Activated naive CD8-positive, alpha-beta T cell treated with anti-CD3 and anti-CD28 coated beads, Interleukin-2, amount 50 U/mL, for 16 hours (primary cell): ENCODE data around the gene TCHHL1.

Source experiments
- DNase-seq: peaks from one replicate; pipeline ENCODE4 v3.0.0-alpha.2; 2020; ENCODE audit warnings: low read depth, low spot score

TCHHL1 gene

DNA sequence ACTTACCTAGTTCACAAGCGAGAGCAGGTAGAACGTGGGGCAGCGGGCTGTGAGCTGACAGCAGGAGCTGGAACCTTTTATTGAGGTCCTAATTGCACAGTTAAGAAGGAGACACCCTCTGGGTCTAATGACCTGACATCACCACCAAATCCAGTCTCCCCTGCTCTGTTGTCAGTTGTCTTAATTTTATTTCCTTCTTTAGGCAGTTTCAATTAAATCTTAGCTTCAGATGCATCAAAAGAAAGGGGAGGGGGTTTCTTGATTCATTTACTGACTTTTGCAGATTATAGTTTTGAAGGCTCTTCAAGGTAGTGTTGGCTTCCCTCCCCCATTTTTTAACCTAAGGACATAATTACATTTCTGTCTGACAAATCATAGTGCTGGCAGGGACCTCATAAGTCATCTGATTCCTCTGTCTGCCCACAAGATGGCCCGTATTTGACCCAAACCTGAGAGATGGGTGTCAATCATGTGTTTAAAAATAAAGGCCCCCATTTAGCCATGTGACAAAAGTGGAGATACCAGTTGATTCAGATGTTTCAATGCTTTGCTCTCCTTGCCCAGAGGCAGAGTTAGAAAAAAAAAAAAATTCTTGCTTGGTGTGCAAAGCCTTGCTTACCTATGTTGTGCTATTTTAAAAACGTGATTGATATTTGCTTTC is at the start of gene TCHHL1:
TSS of gene TCHHL1 (minus strand) at position 51 of the 661 bp plus-strand sequence. CDS start 921 bp downstream, outside the sequence.
- no peak for DNase-seq

- no peak for DNase-seq
These were observed 48.4 kb upstream of the TCHHL1 start for GRCh38 chr1:152137215-152137614.

GRCh38 chr1:152130186-152130585 is 41.3 kb upstream of the TCHHL1 start:
- DNase-seq: no peak

DNA sequence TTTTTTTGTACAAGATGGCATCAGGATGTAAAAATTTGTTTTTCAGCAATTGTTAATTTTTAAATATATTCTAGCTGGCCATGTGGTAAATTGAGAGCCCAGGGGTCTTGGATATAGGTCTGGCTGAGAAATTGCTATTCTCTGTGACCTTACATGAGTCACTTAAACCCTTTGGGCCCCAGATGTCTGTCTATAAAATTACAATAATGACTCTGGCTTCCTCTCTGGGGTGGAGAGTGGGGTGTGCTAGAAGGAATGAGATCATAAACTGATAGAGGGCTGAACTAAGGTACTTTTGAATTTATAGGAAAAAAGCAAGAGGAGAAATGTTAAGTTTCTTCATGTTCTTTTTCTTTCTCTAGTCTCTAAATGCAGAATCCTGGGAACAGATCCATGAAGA is 38.8 kb upstream of the TCHHL1 start:
- no peak for DNase-seq

- DNase-seq: no peak
These were observed 37.1 kb upstream of the TCHHL1 start for GRCh38 chr1:152125834-152126443.

DNA sequence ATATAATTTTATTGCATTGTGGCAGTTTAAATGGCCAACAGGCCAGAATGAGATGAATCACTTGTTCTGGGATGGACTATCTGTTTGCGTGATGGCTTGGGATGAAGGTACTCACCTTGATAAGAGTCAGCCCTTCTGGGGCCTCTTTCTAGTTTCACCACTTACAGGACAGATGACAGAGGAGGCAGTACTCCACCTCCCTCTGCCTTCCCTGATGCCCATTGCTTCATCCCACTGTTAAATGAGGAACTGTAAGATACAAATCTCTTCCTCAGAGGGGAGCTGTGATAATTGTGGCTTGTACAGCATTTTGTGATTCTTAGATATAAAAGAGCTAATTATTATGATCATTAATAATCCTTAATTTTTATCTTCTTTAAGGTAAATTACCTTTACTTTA is 30.1 kb upstream of the TCHHL1 start:
- no peak for DNase-seq

- no peak for DNase-seq
These were observed 26.5 kb upstream of the TCHHL1 start, which contains the start of gene TCHH for GRCh38 chr1:152115344-152115743. Gene TCHH (minus strand): TSS chr1:152115444. CDS start chr1:152114080, 1,364 bp downstream.

DNA sequence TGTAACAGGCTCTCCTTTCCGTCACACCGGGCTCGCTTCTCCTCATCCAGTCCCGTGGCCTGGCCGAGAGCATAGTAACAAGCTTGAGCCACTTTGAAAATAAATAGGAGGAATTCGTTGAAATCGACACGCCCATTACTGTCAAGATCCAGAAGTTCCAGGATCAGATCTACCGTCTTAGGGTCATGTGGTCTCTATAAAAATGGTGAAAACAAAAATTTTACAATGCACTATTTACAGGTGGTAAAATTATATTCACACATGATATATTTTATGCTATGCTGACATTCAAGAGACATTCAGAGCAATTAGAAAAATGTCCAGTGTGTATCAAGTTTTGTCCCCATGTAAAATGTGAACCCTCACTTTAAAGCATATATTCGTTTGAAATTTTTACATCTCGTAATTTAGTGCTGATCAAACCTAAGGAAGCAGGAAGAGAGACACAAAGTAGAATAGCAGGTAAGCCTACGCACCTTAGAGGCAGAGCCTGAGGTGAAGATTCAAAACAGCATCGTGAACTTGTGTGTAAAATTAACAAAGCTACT is 24.1 kb upstream of the TCHHL1 start:
- DNase-seq: no peak

GRCh38 chr1:152112101-152112884 is 23.4 kb upstream of the TCHHL1 start:
- no peak for DNase-seq

DNA sequence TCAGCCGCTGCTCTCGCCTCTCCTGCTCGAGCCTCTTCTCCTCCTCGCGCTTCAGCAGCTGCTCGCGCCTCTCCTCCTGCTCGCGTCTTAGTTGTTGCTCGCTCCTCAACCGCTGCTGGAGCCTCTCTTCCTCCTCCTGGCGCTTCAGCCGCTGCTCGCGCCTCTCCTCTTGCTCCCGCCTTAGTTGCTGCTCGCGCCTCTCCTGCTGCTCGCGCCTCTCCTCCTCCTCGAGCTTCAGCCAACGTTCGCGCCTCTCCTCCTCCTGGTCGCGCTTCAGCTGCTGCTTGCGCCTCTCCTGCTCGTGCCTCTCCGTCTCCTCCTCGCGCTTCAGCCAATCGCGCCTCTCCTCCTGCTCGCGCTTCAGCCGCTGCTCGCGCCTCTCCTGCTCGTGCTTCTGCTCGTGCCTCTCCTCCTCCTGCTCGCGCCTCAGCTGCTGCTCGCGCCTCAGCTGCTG is 22.7 kb upstream of the TCHHL1 start:
- no peak for DNase-seq

DNA sequence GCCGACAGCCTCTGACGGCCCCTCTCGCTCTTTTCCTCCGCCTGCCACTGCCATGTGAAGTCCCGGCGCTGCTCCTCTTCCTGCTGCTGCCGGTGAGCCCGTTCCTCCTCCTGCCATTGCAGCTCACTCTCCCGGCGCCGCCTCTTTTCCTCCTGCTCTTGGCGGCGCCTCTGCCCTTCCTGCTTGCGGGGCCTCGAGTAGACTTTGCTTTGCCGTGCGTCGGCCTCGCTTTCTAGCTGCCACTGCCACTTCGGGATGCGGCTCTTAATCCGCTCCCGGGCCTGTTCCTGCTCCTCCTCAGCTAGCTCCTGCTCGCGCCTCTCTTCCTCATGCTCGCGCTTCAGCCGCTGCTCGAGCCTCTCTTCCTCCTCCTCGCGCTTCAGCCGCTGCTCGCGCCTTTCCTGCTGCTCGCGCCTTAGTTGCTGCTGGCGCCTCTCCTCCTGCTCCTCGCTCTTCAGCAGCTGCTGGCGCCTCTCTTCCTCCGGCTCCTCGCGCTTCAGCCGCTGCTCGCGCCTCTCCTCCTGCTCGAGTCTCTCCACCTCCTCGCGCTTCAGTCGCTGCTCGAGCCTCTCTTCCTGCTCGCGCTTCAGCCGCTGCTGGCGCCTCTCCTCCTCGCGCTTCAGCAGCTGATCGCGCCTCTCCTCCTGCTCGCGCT is 22.1 kb upstream of the TCHHL1 start:
- DNase-seq: no peak

GRCh38 chr1:152110365-152110859 is 21.5 kb upstream of the TCHHL1 start:
- DNase-seq: no peak

- DNase-seq: no peak
These were observed 21.1 kb upstream of the TCHHL1 start for GRCh38 chr1:152109998-152110294.

DNA sequence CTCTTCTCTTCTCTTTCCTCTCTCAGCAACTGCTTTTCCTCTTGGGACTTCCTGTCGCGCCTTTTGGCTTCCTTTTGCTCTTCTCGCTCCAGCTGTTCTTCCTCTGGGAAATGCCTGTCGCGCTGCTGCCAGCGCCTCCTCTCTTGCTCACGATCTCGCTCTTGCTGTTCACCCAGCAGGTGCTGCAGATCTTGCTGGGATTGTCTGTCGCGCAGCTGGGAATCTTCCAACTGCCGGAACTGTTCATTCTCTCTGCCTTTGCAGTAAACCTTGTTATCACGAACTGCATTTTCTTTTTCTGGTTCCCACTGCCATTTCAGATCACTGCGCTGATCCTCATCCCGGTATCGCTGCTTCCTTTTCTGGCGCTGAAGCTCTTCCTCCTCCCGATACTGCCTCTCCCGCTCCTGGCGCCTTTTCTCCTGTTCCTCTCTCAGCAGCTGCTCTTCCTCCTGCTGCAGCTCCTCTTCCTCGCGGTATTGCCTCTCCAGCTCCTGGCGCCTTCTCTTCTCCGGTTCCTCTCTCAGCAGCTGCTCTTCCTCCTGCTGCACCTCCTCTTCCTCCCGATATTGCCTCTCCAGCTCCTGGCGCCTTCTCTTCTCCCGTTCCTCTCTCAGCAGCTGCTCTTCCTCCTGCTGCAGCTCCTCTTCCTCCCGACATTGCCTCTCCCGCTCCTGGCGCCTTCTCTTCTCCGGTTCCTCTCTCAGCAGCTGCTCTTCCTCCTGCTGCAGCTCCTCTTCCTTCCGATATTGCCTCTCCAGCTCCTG is 20.6 kb upstream of the TCHHL1 start:
- no peak for DNase-seq

GRCh38 chr1:152108882-152109222 is 20.0 kb upstream of the TCHHL1 start:
- no peak for DNase-seq

DNA sequence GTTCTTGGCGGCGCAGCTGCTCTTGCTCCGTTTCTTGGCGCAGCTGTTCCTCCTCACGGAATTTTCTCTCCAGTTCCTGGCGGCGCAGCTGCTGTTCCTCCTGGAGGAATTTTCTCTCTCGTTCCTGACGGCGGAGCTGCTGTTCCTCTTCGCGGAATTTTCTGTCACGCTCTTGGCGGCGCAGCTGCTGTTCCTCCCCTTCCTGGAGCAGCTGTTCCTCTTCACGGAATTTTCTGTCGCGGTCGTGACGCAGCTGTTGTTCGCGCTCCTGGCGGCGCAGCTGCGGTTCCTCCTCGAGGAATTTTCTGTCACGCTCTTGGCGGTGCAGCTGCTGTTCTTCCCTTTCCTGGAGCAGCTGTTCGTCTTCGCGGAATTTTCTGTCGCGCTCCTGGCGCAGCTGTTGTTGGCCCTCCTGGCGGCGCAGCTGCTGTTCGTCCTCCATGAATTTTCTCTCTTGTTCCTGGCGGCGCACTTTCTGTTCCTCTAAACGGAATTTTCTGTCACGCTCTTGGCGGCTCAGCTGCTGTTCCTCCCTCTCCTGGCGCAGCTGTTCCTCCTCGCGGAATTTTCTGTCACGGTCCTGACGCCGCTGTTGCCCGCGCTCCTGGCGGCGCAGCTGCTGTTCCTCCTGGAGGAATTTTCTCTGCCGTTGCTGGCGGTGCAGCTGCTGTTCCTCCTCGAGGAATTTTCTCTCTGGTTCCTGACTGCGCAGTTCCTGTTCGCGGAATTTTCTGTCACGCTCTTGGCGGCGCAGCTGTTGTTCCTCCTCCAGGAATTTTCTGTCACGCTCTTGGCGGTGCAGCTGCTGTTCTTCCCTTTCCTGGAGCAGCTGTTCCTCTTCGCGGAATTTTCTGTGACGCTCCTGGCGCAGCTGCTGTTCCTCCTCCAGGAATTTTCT is 19.4 kb upstream of the TCHHL1 start:
- no peak for DNase-seq

DNA sequence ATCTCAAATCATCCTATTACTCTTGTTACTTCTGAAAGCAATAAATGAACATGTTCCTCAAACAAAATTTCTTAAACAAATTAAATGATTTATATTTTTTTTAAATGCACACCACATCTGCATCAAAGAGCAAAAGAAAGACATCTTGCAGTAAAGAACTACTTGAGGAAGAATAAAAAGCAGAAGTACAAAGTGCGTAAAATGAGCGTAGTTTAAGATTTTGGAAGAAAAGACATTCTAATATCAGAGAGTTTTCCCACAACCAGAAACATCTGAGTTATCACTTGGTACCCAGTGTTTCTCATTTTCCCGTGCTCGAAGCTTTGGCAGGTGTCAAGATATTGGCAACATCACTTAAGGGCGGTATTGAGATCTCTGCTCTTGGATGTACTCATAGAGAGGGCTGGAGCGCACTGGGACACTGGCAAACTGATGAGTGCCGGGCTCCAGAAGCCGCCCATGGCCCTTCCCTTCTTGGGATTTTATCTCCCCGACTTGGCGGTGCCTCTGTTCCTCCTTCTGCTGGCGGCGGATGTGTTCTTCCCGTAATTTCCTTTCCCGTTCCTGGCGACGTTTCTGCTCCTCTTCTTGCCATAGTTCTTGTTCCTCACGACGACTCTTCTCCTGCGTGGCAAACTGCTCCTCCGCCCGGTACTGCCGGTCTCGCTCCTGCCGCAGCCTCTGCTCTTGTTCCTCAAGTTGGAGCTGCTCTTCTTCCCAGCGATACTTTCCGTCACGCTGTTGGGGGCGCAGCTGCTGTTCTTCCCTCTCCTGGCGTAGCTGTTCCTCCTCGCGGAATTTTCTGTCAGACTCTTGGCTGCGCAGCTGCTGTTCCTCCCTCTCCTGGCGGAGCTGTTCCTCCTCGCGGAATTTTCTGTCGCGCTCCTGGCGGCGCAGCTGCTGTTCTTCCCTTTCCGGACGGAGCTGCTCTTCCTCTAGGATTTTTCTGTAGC is 18.4 kb upstream of the TCHHL1 start:
- no peak for DNase-seq

- no peak for DNase-seq
These were observed 16.0 kb upstream of the TCHHL1 start for GRCh38 chr1:152104854-152105253.

GRCh38 chr1:152096931-152097330 is 8.1 kb upstream of the TCHHL1 start:
- DNase-seq: no peak
